ENCODE data around the gene RTEL1. TPM values are rescaled to one million over a fixed set of nuclear protein-coding genes. Genes with fewer than 3 reads are reported as not detected.

The RTEL1 gene
- total RNA-seq, 1 experiment from 2014 or later: 43.0 TPM

DNA sequence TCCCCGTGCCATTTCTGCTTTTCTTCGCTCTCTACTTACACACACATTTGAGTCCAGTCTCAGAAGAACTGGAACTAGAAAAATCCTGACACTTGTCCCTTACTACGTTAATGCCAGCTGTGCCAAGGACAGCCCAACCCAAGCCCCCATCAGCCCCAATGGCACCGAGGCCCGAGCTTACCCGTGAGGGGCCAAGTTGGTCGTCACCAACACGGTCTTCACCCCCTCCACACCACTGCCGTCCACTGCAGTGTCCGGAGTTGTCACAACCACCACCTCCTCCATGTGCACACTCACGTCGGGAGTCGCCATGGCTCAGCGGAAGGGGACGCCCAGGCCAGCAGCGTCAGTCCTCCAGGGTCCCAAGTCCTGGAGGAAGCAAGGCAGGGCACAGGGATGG, 39.0 kb upstream of the RTEL1 start:
- Histone ChIP-seq H3K9me3 (ENCODE audit: low read length) (no peaks in the 10 kb centered on the region), H3K27me3 (ENCODE audit: low read length) (no peaks in the 10 kb centered on the region), H3K9me2 (replicated peaks; ENCODE audit: low read length) (no peaks in the 10 kb centered on the region), H3K4me1 (ENCODE audit: insufficient read depth, low read length) (no peaks in the 10 kb centered on the region), H4K20me1 (ENCODE audit: low read length) (no peaks in the 10 kb centered on the region), H3K27ac (ENCODE audit: low read length) (no peak overlapping the region), H3K36me3 (ENCODE audit: low read depth, low read length) (peaks cover 8% of the 10 kb centered on the region), H3F3A (ENCODE audit: low read length, unreplicated experiment) (no peaks in the 10 kb centered on the region), H3K4me2 (ENCODE audit: low read length) (no peak overlapping the region), H2AFZ (ENCODE audit: low read length) (no peak overlapping the region), H3K79me2 (ENCODE audit: low read length) (peaks cover 35% of the 10 kb centered on the region), H3K9ac (ENCODE audit: low read length) (no peak overlapping the region), H3K4me3 (ENCODE audit: low read length) (no peak overlapping the region)
- ATAC-seq: no peak
- POLR2A ChIA-PET (ENCODE audit: unreplicated experiment): no interaction called here
- intact Hi-C loops (cut with micrococcal nuclease): no loop called here
- TF ChIP-seq EZH2 (IDR thresholded peaks at IDR 0.05; ENCODE audit: low read length, unreplicated experiment) (no peak), EZH2phosphoT487 (IDR thresholded peaks at IDR 0.05; ENCODE audit: borderline replicate concordance, low read length) (no peak)
- TF ChIP-seq, protein P1, sequence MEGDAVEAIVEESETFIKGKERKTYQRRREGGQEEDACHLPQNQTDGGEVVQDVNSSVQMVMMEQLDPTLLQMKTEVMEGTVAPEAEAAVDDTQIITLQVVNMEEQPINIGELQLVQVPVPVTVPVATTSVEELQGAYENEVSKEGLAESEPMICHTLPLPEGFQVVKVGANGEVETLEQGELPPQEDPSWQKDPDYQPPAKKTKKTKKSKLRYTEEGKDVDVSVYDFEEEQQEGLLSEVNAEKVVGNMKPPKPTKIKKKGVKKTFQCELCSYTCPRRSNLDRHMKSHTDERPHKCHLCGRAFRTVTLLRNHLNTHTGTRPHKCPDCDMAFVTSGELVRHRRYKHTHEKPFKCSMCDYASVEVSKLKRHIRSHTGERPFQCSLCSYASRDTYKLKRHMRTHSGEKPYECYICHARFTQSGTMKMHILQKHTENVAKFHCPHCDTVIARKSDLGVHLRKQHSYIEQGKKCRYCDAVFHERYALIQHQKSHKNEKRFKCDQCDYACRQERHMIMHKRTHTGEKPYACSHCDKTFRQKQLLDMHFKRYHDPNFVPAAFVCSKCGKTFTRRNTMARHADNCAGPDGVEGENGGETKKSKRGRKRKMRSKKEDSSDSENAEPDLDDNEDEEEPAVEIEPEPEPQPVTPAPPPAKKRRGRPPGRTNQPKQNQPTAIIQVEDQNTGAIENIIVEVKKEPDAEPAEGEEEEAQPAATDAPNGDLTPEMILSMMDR (conservative IDR thresholded peaks at IDR 0.05; ENCODE audit: low read depth, low read length): no peak
- no TSS peak for BruUV-seq (replicated peaks)
- DNase-seq: no peak
- CTCF ChIA-PET: no interaction called here

DNA sequence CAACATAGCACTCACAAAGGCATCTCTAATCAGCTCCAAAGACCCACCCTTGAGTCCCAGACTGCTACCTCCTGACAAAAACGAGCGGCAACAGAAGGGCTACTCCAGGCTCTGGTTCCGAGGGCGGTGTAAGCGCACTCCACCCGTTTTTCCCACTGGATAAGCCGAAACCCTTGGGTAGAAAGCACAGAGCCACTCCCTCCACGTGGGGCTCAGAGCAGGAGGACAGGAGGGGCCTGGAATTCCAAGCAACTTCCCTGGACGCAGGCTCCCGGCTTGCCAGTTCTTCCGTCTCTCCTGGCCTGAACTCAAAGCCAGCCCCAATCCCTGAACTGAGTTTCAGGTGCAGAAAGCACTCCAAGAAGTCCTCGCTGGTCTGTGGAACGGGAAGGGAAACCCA, 38.6 kb upstream of the RTEL1 start:
- no peak overlapping the region for H2AFZ ChIP-seq (ENCODE audit: low read length)
- H3F3A ChIP-seq (ENCODE audit: low read length, unreplicated experiment): no peaks in the 10 kb centered on the region
- no peaks in the 10 kb centered on the region for H3K9me3 ChIP-seq (ENCODE audit: low read length)
- ATAC-seq: no peak
- no peak for DNase-seq
- H3K4me1 ChIP-seq (ENCODE audit: insufficient read depth, low read length): no peaks in the 10 kb centered on the region
- no peak overlapping the region for H3K9ac ChIP-seq (ENCODE audit: low read length)
- BruUV-seq (replicated peaks): no TSS peak
- no peak overlapping the region for H3K27ac ChIP-seq (ENCODE audit: low read length)
- H4K20me1 ChIP-seq (ENCODE audit: low read length): no peaks in the 10 kb centered on the region
- ChIA-PET POLR2A (ENCODE audit: unreplicated experiment) (no interaction called here), CTCF (no interaction called here)
- TF ChIP-seq EZH2 (IDR thresholded peaks at IDR 0.05; ENCODE audit: low read length, unreplicated experiment): no peak
- no peak for TF ChIP-seq EZH2phosphoT487 (IDR thresholded peaks at IDR 0.05; ENCODE audit: borderline replicate concordance, low read length)
- TF ChIP-seq, protein P1 (conservative IDR thresholded peaks at IDR 0.05; ENCODE audit: low read depth, low read length): no peak
- peaks cover 38% of the 10 kb centered on the region for H3K79me2 ChIP-seq (ENCODE audit: low read length)
- H3K4me2 ChIP-seq (ENCODE audit: low read length): no peak overlapping the region
- no peak overlapping the region for H3K4me3 ChIP-seq (ENCODE audit: low read length)
- H3K36me3 ChIP-seq (ENCODE audit: low read depth, low read length): peaks cover 8% of the 10 kb centered on the region
- no peaks in the 10 kb centered on the region for H3K9me2 ChIP-seq (replicated peaks; ENCODE audit: low read length)
- intact Hi-C loops (cut with micrococcal nuclease): no loop called here
- no peaks in the 10 kb centered on the region for H3K27me3 ChIP-seq (ENCODE audit: low read length)

DNA sequence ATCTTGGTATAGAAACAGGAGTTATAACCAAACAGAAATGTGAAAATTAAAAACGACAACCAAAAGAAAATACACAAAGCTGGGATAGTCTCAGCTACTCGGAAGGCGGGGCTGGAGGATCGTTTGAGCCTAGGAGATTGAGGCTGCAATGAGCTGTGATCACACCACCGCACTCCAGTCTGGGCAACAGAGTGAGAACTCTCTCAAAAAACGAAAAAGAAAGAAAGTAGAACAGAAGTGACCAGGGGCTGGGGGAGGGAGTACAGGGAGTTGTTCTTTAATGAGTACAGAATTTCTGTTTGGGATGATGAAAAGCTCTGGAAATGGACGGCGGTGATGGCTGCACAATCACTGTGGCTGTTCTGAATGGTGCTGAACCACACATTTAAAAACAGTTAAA, 37.1 kb upstream of the RTEL1 start:
- intact Hi-C loops (cut with micrococcal nuclease): no loop called here
- H3K27me3 ChIP-seq (ENCODE audit: low read length): no peaks in the 10 kb centered on the region
- ATAC-seq (no peak), DNase-seq (no peak)
- H2AFZ ChIP-seq (ENCODE audit: low read length): no peak overlapping the region
- H3K4me3 ChIP-seq (ENCODE audit: low read length): no peak overlapping the region
- TF ChIP-seq EZH2phosphoT487 (IDR thresholded peaks at IDR 0.05; ENCODE audit: borderline replicate concordance, low read length): no peak
- no peak for TF ChIP-seq EZH2 (IDR thresholded peaks at IDR 0.05; ENCODE audit: low read length, unreplicated experiment)
- TF ChIP-seq, protein P1 (conservative IDR thresholded peaks at IDR 0.05; ENCODE audit: low read depth, low read length): no peak
- H3K9me2 ChIP-seq (replicated peaks; ENCODE audit: low read length): no peaks in the 10 kb centered on the region
- no peak overlapping the region for H3K4me2 ChIP-seq (ENCODE audit: low read length)
- peaks cover 7% of the 10 kb centered on the region; the same call in 1 of the 2 replicates for H3K4me1 ChIP-seq (ENCODE audit: insufficient read depth, low read length)
- no peak overlapping the region for H3K9ac ChIP-seq (ENCODE audit: low read length)
- H3K9me3 ChIP-seq (ENCODE audit: low read length): no peaks in the 10 kb centered on the region
- peaks cover 52% of the 10 kb centered on the region for H3K79me2 ChIP-seq (ENCODE audit: low read length)
- no peaks in the 10 kb centered on the region for H3F3A ChIP-seq (ENCODE audit: low read length, unreplicated experiment)
- CTCF ChIA-PET: no interaction called here
- H4K20me1 ChIP-seq (ENCODE audit: low read length): no peaks in the 10 kb centered on the region
- BruUV-seq (replicated peaks): no TSS peak
- POLR2A ChIA-PET (ENCODE audit: unreplicated experiment): interaction anchor here (0.9 kb wide), 1 partner anchor 47 kb away, joined by 9 read pairs; the partner anchor contains the start of gene HELZ2
- no peaks in the 10 kb centered on the region; the same call in 1 of the 2 replicates for H3K36me3 ChIP-seq (ENCODE audit: low read depth, low read length)
- H3K27ac ChIP-seq (ENCODE audit: low read length): no peak overlapping the region
